HFF-Myc (cell line): ENCODE data around the gene CCDC195.
"Not testable (repeated sequence)": the region's sequence is repeated elsewhere in the genome, so short reads cannot be mapped to it uniquely, and the experiment has no call there.

Experiments used
- DNase-seq: peaks from one replicate; pipeline ENCODE4 v3.0.0-alpha.2; 2011; ENCODE audit warnings: low read depth; ENCODE audit errors: extremely low read depth
- H3K4me3 ChIP-seq: replicated peaks from 2 replicates; pipeline ENCODE4 v1.5.1; 2011; ENCODE audit warnings: low read depth, mild to moderate bottlenecking, control low read depth, low read length
- TF ChIP-seq, protein P1 (sequence below): IDR thresholded peaks from 2 replicates; pipeline ENCODE4 v1.5.1; 2012; ENCODE audit warnings: mild to moderate bottlenecking, low read depth, low read length, control low read depth; ENCODE audit errors: missing control alignments

CCDC195 gene

DNA sequence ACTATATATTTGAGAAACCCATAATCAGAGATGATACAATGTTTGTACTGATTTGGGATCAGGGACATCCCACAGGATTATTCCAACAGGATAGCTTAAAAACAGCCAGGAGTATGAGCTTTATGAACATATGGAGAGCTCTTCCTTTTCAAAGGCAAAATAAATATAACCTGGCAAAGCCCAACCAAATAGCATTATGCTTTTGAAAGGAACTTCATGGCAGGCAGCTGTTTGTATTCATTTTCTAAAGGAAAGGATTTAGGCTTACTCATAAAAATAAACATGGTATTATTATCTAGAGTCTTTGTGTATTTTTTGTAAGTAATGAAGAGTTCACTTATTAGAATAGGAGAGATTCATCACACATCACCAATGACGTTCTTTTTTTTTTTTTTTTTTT is 44.4 kb downstream of the CCDC195 start:
- no peak for DNase-seq
- no peak overlapping the region for H3K4me3 ChIP-seq
- TF ChIP-seq, protein P1, sequence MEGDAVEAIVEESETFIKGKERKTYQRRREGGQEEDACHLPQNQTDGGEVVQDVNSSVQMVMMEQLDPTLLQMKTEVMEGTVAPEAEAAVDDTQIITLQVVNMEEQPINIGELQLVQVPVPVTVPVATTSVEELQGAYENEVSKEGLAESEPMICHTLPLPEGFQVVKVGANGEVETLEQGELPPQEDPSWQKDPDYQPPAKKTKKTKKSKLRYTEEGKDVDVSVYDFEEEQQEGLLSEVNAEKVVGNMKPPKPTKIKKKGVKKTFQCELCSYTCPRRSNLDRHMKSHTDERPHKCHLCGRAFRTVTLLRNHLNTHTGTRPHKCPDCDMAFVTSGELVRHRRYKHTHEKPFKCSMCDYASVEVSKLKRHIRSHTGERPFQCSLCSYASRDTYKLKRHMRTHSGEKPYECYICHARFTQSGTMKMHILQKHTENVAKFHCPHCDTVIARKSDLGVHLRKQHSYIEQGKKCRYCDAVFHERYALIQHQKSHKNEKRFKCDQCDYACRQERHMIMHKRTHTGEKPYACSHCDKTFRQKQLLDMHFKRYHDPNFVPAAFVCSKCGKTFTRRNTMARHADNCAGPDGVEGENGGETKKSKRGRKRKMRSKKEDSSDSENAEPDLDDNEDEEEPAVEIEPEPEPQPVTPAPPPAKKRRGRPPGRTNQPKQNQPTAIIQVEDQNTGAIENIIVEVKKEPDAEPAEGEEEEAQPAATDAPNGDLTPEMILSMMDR, result no peak

DNA sequence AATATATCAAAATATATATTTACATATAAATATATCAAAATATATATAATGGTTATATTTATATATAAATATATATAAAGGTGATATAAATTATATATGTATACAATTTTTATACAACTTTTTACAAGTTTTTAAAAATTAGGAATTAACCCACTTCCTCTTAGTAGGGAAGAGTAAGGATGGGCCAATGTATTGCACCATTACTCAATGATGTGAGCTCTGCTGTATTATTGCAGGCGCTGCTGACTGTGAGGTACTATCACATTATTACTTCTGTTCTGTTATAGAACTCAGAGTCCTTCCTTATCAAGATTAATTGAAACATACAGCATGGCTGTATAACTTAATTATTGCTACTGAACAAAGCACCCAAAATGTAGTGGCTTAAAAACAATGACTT is 46.0 kb downstream of the CCDC195 start:
- DNase-seq, result no peak
- no peak overlapping the region for H3K4me3 ChIP-seq
- TF ChIP-seq, protein P1, result no peak

DNA sequence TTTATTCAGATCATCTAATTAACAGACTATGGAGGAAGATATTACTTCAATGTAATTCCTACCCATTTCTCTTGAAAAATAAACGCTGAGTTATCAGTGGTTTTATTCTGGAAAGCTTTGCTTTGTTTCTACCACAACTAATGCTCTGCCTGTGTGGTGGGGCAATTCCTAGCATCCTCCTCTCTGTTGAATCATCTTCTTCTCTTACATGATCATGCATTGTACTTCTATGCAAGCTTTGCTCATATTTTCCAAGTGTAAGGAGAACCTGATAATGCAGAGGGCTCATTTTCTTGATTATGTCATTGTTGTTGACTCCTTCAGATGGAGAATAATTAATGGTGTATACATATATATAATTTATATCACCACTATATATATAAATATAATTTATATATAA is 46.7 kb downstream of the CCDC195 start:
- no peak for DNase-seq
- no peak overlapping the region for H3K4me3 ChIP-seq
- TF ChIP-seq, protein P1, result no peak

DNA sequence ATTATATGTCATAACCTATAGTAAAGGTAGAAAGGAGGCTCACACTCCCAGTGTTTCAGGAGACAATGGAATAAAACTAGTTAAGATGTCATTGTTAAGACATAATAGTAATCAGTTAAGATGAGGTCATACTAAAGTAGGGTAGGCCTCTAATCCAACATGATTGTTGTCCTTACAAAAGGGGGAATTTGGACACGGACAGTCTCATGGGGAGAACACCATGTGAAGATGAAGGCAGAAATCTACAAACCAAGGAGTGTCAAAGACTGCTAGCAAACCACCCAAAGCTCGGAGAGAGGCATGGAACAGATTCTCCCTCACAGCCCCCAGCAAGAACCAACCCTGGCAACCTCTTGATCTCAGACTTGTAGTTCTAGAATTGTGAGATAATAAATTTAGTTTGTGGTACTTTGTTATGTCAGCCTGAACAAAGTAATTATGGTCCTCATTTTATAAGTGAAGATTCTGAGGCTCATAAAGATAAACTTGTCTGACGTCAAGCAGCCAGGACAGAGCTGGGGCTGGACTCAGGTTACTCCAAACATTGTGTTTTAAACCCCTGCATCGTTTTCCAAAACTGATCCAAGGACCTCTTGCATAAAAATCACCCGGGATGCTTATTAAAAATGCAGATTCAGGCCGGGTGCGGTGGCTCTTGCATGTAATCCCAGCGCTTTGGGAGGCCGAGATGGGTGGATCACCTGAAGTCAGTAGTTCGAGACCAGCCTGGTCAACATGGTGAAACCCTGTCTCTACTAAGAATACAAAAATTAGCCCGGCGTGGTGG is 47.8 kb downstream of the CCDC195 start:
- TF ChIP-seq, protein P1, result no peak
- no peak overlapping the region for H3K4me3 ChIP-seq

DNA sequence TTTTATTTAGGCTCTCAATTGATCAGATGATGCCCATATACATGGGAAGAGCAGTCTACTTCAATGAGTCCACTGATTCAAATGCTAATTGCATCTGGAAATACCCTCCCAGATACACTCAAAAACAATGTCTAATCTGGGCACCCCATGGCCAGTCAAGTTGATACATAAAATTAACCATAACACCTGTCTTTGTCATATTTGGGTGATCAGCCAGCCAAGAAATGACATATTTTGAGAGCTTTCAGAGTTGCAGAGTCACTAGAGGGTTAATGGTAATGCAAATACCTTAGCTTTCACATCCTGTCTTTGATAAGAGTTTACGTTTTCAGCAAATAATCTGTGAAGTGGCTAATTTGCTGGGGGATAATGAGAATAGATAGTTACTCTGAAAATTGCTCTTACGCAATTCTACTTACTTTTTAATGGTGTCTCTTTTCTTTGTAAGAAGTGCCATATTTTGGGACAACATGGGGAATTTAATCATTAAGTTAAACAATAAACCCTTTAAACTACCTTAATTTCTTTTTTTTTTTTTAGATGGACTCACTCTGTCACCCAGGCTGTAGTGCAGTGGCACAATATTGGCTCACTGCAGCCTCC is 49.1 kb downstream of the CCDC195 start:
- TF ChIP-seq, protein P1, result no peak
- no peak for DNase-seq
- H3K4me3 ChIP-seq, result no peak overlapping the region

More for the DNA sequence above, 47.8 kb downstream of the CCDC195 start:
- DNase-seq, result no peak

DNA sequence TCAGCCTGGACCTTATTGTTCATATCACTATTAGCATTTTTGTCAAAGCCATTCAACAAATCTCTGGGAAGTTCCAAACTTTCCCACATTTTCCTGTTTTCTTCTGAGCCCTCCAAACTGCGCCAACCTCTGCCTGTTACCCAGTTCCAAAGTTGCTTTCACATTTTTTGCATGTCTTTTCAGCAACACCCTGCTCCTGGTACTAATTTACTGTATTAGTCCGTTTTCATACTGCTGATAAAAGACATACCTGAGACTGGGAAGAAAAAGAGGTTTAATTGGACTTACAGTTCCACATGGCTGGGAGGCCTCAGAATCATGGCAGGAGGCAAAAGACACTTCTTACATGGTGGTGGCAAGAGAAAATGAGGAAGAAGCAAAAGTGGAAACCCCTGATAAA is 52.8 kb downstream of the CCDC195 start:
- not testable (repeated sequence) for DNase-seq, H3K4me3 ChIP-seq

DNA sequence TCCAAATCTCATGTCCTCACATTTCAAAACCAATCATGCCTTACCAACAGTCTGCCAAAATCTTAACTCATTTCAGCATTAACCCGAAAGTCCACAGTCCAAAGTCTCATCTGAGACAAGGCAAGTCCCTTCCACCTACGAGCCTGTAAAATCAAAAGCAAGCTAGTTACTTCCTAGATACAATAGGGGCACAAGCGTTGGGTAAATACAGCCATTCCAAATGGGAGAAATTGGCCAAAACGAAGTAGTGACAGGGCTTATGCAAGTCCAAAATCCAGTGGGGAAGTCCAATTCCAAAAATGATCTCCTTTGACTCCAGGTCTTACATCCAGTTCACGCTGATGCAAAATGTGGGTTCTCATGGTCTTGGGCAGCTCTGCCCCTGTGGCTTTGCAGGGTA is 54.5 kb downstream of the CCDC195 start:
- not testable (repeated sequence) for DNase-seq, H3K4me3 ChIP-seq

DNA sequence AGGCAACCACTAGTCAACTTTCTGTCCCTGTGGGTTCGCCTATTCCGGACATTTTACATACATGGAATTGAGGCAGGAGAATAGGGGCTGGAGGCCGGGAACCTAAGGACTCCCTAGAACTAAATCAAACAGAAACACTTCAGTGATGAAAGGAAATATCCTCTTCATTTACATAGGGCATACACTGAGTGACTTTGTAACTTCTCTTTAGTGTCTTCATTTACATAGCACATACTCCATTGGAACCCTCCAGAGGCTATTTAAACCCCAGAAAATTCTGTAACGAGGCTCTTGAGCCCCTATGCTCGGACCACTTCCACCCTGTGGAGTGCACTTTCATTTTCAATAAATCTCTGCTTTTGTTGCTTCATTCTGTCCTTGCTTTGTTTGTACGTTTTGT is 56.5 kb downstream of the CCDC195 start:
- TF ChIP-seq, protein P1, result no peak
- H3K4me3 ChIP-seq, result no peak overlapping the region
- no peak for DNase-seq
